HCT116 (cell line): Measurements from ENCODE around the gene DPH1.

ENCODE experiments used
- ATF3 ChIP-seq: IDR thresholded peaks from 2 replicates; pipeline ENCODE4 v1.6.1; 2012
- CTCF ChIP-seq, 3 experiments: fragments of 200-600 bp in 1 of 3; sonication (generic) in 1 of 3; IDR thresholded peaks in 2 of 3; conservative IDR thresholded peaks in 1 of 3; 2 replicates each; pipeline ENCODE4 v1.5.1; 2012 to 2017; ENCODE audit warnings: low read depth in 2 of 3, low read length in 2 of 3, antibody characterized with exemption in 1 of 3, borderline replicate concordance in 1 of 3, control low read depth in 1 of 3, mild to moderate bottlenecking in 1 of 3, mixed read lengths in 1 of 3, mixed run types in 1 of 3, moderate library complexity in 1 of 3; ENCODE audit not compliant: insufficient read depth in 1 of 3
- ELF1 ChIP-seq: IDR thresholded peaks from 2 replicates; pipeline ENCODE4 v1.6.1; 2012; ENCODE audit warnings: low read depth, borderline replicate concordance
- EZH2 ChIP-seq: fragments of 200-600 bp; sonication (generic); IDR thresholded peaks from 2 replicates; pipeline ENCODE4 v1.6.1; 2017; ENCODE audit warnings: antibody characterized with exemption, mixed run types
- POLR2A ChIP-seq: IDR thresholded peaks from 2 replicates; pipeline ENCODE4 v1.7.0; 2011; ENCODE audit warnings: borderline replicate concordance; ENCODE audit not compliant: insufficient read depth, insufficient read length; ENCODE audit errors: extremely low read depth
- SIN3A ChIP-seq: IDR thresholded peaks from 2 replicates; pipeline ENCODE4 v1.6.1; 2012; ENCODE audit warnings: low read depth

- no peak for TF ChIP-seq CTCF (IDR thresholded peaks at IDR 0.05 in 2 of 3, conservative IDR thresholded peaks at IDR 0.05 in 1 of 3; ENCODE audit: borderline replicate concordance in 1 of 3, insufficient read depth in 1 of 3, low read depth in 2 of 3, low read length in 2 of 3)
- TF ChIP-seq EZH2, result no peak
- TF ChIP-seq ELF1, result no peak
- TF ChIP-seq POLR2A, result no peak
- no peak for TF ChIP-seq SIN3A
- TF ChIP-seq ATF3, result no peak
Measured at GRCh38 chr17:2057175-2057759, 27.3 kb downstream of the DPH1 start.
